Ovary (tissue), 9 donors: ENCODE data around the gene ADISSP. TPM values are rescaled to one million over a fixed set of nuclear protein-coding genes. Genes with fewer than 3 reads are reported as not detected.

Experiments used
- DNase-seq, 5 donors: peaks; one replicate each; pipeline ENCODE4 v3.0.0-alpha.2; 2019 to 2020
- H3K27ac ChIP-seq, 2 donors: fragments of 200-600 bp; one replicate each; pipeline versions ENCODE4 v1.5.1 to v1.8.0; 2019 to 2022
- H3K27me3 ChIP-seq: fragments of 200-600 bp; one replicate; pipeline ENCODE4 v1.8.0; 2022
- H3K36me3 ChIP-seq: fragments of 200-600 bp; sonication (generic); one replicate; pipeline ENCODE4 v1.5.1; 2019
- H3K4me1 ChIP-seq: one replicate; pipeline ENCODE4 v1.8.1; 2013; ENCODE audit warnings: mild to moderate bottlenecking, moderate library complexity; ENCODE audit not compliant: insufficient read depth
- H3K4me3 ChIP-seq: fragments of 200-600 bp; sonication (generic); one replicate; pipeline ENCODE4 v1.5.1; 2017
- H3K9me3 ChIP-seq, 2 donors: fragments of 200-600 bp in 1 of 2; sonication (generic) in 1 of 2; one replicate each; pipeline versions ENCODE4 v1.5.1 to v1.8.1; 2013 to 2019; ENCODE audit warnings: mild to moderate bottlenecking in 1 of 2, moderate library complexity in 1 of 2
- EP300 ChIP-seq: sonication (generic); formaldehyde crosslinking; IDR thresholded peaks from one replicate; pipeline ENCODE4 v1.6.1; 2017; ENCODE audit warnings: antibody characterized with exemption
- POLR2A ChIP-seq: fragments of 450-650 bp; IDR thresholded peaks from one replicate; pipeline ENCODE4 v1.6.1; 2017; ENCODE audit warnings: antibody characterized with exemption, mild to moderate bottlenecking, moderate library complexity
- WGBS, 3 donors: extraction: QIAGEN DNeasy Blood & Tissue Kit in 1 of 3; methylation state at CpG; one replicate each; pipeline versions ENCODE4 v1.1.5 to v1.1.7; 2013 to 2017; 5-methylcytosine and 5-hydroxymethylcytosine counted together
- intact Hi-C, 4 donors: fragments of 100-400 bp; cut with DNase I; formaldehyde crosslinking; loops; one replicate each; pipeline versions ENCODE4 v1.11.0 to v1.15.1; 2022 to 2023
- polyA plus RNA-seq, 2 donors: library from polyadenylated mRNA; stranded (reverse); fragments of 200-250 nt in 1 of 2; fragments of 350-450 nt in 1 of 2; fragmentation: Illumina TruSeq in 1 of 2; extraction: RNeasy Lipid Tissue Mini Kit (QIAGEN cat#74804) in 1 of 2; gene quantifications; one replicate each; pipeline ENCODE4 v1.2.3, GENCODE V29; 2013 to 2014
- total RNA-seq, 7 donors: library from RNA; depleted of rRNA in 2 of 7; stranded (reverse); fragments of >200 nt in 2 of 7; fragmentation: NEBNext Ultra II Directional in 3 of 7; extraction: Animal tissue kit (Norgen Biotek cat#: 25700) in 3 of 7; gene quantifications; one replicate each; pipeline versions ENCODE4 v1.1.0 to v1.2.4, GENCODE V29; 2016 to 2023
- TF ChIP-seq, protein P1 (sequence below), 3 donors: fragments of 450-650 bp in 2 of 3; fragments of 200-600 bp in 1 of 3; IDR thresholded peaks; one replicate each; pipeline versions ENCODE4 v1.5.1 to v1.8.0; 2016 to 2022; ENCODE audit warnings: antibody characterized with exemption in 3 of 3, mild to moderate bottlenecking in 1 of 3
- donor health status: DM: no; HTN: no; CAD: no; lungs with moderate emphysema.
- donor health status: DM: no; HTN: no; CAD: no.
- donor health status: Bipolar disorder and iron deficiency.
- donor health status: DM: yes; HTN: yes; CAD: no.
- donor health status: DM: no; HTN: no; CAD: no.
- donor health status: DM: yes; HTN: yes; CAD: no.

The ADISSP gene
- total and polyA plus RNA-seq, 9 donors, result 11.5 to 124 (median 69.1) TPM

DNA sequence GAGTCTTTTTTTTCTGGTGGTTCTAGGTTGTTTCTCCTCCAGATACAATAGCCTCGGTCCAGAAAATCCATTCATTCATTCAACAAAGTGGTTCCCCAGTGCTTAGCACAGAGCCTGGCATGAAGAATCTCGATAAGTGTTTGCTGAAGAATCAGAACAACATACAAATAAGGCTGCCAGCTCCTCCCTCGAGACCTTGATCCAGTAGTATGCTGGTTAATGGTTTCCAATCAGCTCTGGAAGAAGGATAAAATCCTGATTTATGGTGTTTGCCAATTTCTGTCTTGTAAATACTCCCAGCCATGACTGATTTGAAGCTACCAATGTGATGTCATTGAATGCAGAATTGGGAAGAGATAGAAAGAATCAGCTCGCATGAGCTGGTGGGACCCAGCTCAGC lies 31.8 kb downstream of the ADISSP start:
- H3K27me3 ChIP-seq, result no peaks in the 10 kb centered on the region
- peaks cover 4% of the 10 kb centered on the region for H3K4me1 ChIP-seq
- H3K9me3 ChIP-seq, result no peaks in the 10 kb centered on the region
- no peak overlapping the region for H3K27ac ChIP-seq
- no peak for DNase-seq
- H3K36me3 ChIP-seq, result no peaks in the 10 kb centered on the region
- no peak overlapping the region for H3K4me3 ChIP-seq
- intact Hi-C loops, result no loop called here
- WGBS, 3 donors, result 77 to 85% (median 77%) methylated on average over 4 of the region's 4 CpGs
- no peak for TF ChIP-seq EP300

DNA sequence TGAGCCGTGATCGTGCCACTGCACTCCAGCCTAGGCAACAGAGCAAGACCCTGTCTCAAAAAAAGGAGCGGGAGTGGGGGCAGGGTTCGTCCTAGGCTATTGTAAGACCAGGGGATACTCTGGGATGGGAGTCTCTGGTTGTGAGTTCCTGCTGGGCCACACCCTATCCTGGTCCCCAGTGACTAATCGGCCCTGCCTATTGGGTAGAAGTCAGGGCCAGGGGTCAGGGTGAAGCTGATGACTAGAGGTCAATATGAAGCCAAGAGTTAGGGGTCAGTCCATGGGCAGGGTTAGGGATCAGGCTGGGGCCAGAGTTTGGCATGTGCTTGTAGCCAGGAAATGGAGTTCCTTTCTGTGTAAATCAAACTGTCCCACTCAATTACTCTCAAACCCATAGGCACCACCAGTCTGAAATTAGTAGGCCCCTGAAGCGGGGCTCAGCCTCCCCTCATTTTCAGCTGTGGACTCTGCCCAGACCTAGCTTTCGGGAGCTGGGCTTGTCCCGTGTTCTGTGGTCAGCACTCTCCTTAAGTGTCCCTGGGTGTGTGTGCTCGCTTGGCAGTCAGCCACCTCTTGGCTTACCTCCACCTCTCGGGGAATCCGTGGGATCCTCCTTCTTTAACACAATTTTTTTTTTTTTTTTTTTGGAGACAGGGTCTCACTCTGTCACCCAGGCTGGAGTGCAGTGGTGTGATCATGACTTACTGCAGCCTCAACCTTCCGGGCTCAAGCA lies 33.3 kb downstream of the ADISSP start:
- TF ChIP-seq EP300 (no peak), POLR2A (no peak)
- TF ChIP-seq, protein P1, sequence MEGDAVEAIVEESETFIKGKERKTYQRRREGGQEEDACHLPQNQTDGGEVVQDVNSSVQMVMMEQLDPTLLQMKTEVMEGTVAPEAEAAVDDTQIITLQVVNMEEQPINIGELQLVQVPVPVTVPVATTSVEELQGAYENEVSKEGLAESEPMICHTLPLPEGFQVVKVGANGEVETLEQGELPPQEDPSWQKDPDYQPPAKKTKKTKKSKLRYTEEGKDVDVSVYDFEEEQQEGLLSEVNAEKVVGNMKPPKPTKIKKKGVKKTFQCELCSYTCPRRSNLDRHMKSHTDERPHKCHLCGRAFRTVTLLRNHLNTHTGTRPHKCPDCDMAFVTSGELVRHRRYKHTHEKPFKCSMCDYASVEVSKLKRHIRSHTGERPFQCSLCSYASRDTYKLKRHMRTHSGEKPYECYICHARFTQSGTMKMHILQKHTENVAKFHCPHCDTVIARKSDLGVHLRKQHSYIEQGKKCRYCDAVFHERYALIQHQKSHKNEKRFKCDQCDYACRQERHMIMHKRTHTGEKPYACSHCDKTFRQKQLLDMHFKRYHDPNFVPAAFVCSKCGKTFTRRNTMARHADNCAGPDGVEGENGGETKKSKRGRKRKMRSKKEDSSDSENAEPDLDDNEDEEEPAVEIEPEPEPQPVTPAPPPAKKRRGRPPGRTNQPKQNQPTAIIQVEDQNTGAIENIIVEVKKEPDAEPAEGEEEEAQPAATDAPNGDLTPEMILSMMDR (IDR thresholded peaks at IDR 0.05), result no peak
- intact Hi-C loops, result no loop called here
- H3K27me3 ChIP-seq, result no peaks in the 10 kb centered on the region
- DNase-seq, result peak in 2 of 5 donors; percentile 54 to 70
- no peaks in the 10 kb centered on the region for H3K9me3 ChIP-seq
- no peak overlapping the region for H3K4me3 ChIP-seq
- 56 to 59% (median 59%) methylated on average over 12 of the region's 12 CpGs for WGBS, 3 donors
- H3K4me1 ChIP-seq, result peaks cover 2% of the 10 kb centered on the region
- H3K27ac ChIP-seq, result no peak overlapping the region
- H3K36me3 ChIP-seq, result no peaks in the 10 kb centered on the region

GRCh38 chr20:3733119-3733995 lies 34.2 kb downstream of the ADISSP start:
- Histone ChIP-seq H3K4me1 (peaks cover 2% of the 10 kb centered on the region), H3K9me3 (no peaks in the 10 kb centered on the region), H3K36me3 (no peaks in the 10 kb centered on the region), H3K27me3 (no peaks in the 10 kb centered on the region), H3K27ac (peak overlapping the region; percentile 23 to 41), H3K4me3 (peak overlapping the region; percentile 44)
- no peak for DNase-seq
- WGBS, 3 donors, result 53 to 58% (median 55%) methylated on average over 20 of the region's 20 CpGs
- intact Hi-C loops, result no loop called here
- no peak for TF ChIP-seq EP300
- no peak for TF ChIP-seq POLR2A
- TF ChIP-seq, protein P1 (IDR thresholded peaks at IDR 0.05), result no peak

- no peaks in the 10 kb centered on the region for H3K27me3 ChIP-seq
- peak within 1 kb of the TSS; percentile 44 for H3K4me3 ChIP-seq
- no peaks in the 10 kb centered on the region for H3K9me3 ChIP-seq
- peak within 1 kb of the TSS; percentile 60 to 66 for H3K27ac ChIP-seq
- 2 to 9% (median 4%) methylated on average over 28 to 67 of the region's 67 CpGs for WGBS, 3 donors
- DNase-seq, result peak in 2 of 5 donors; percentile 67 to 71
- no peaks in the 10 kb centered on the region for H3K36me3 ChIP-seq
- intact Hi-C loops, result no loop called here
- TF ChIP-seq EP300 (no peak), POLR2A (no peak)
- TF ChIP-seq, protein P1 (IDR thresholded peaks at IDR 0.05), result no peak
- peaks cover 5% of the 10 kb centered on the region for H3K4me1 ChIP-seq
These were observed 35.0 kb downstream of the ADISSP start, which contains the start of gene HSPA12B for GRCh38 chr20:3732327-3733118. Gene HSPA12B (plus strand): TSS chr20:3732685. CDS start chr20:3738675, 5,990 bp downstream.
